Nephron progenitor cell (in vitro differentiated cells): Measurements from ENCODE around the gene ATP2B3.

Experiments used
- DNase-seq: peaks from one replicate; pipeline ENCODE4 v3.0.0; 2021
- H3K27ac Mint-ChIP-seq: 2 replicates; pipeline ENCODE4 v1.8.0; 2021; ENCODE audit warnings: mild to moderate bottlenecking, moderate library complexity, mixed read lengths
- H3K27me3 Mint-ChIP-seq: 2 replicates; pipeline ENCODE4 v1.8.0; 2021; ENCODE audit warnings: mild to moderate bottlenecking, low read depth, mixed read lengths; ENCODE audit not compliant: poor library complexity
- H3K36me3 Mint-ChIP-seq: 2 replicates; pipeline ENCODE4 v1.8.0; 2021; ENCODE audit warnings: low read depth, mixed read lengths
- H3K4me1 Mint-ChIP-seq: 2 replicates; pipeline ENCODE4 v1.8.0; 2021; ENCODE audit warnings: mixed read lengths
- H3K4me3 Mint-ChIP-seq: 2 replicates; pipeline ENCODE4 v1.8.0; 2021; ENCODE audit warnings: mild to moderate bottlenecking, moderate library complexity, mixed read lengths
- H3K9me3 Mint-ChIP-seq: 2 replicates; pipeline ENCODE4 v1.8.0; 2021; ENCODE audit warnings: mild to moderate bottlenecking, moderate library complexity, mixed read lengths
- TF ChIP-seq, protein P1 (sequence below): fragments of 200-600 bp; sonication (generic); IDR thresholded peaks from 2 replicates; pipeline ENCODE4 v1.5.0; 2021; ENCODE audit warnings: antibody characterized with exemption

The ATP2B3 gene

DNA sequence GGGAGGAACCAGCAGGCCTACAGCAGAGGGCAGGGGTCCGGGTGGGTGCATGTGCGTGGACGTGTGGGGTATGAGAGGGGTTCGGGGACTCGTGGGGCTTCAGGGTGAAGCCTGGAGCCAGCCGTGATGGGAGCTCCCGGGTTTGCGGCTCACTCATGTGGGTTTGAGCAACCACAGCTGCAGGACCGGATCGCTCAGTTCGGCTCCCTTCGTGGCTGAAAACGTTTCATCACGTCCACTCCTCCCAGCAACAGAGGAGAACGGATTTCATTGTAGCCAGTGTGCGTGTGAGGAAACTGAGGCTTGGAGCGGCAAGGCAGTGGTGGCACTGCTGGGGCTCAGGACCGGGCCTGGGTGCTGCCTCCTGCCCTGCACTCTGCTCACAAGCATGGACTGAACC lies 12.1 kb upstream of the ATP2B3 start:
- TF ChIP-seq, protein P1, sequence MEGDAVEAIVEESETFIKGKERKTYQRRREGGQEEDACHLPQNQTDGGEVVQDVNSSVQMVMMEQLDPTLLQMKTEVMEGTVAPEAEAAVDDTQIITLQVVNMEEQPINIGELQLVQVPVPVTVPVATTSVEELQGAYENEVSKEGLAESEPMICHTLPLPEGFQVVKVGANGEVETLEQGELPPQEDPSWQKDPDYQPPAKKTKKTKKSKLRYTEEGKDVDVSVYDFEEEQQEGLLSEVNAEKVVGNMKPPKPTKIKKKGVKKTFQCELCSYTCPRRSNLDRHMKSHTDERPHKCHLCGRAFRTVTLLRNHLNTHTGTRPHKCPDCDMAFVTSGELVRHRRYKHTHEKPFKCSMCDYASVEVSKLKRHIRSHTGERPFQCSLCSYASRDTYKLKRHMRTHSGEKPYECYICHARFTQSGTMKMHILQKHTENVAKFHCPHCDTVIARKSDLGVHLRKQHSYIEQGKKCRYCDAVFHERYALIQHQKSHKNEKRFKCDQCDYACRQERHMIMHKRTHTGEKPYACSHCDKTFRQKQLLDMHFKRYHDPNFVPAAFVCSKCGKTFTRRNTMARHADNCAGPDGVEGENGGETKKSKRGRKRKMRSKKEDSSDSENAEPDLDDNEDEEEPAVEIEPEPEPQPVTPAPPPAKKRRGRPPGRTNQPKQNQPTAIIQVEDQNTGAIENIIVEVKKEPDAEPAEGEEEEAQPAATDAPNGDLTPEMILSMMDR = no peak
- Mint-ChIP-seq H3K9me3 (peaks cover 25% of the 10 kb centered on the region), H3K4me1 (peaks cover 9% of the 10 kb centered on the region), H3K36me3 (no peaks in the 10 kb centered on the region), H3K27ac (no peak overlapping the region), H3K27me3 (no peaks in the 10 kb centered on the region), H3K4me3 (no peak overlapping the region)
- DNase-seq = no peak

DNA sequence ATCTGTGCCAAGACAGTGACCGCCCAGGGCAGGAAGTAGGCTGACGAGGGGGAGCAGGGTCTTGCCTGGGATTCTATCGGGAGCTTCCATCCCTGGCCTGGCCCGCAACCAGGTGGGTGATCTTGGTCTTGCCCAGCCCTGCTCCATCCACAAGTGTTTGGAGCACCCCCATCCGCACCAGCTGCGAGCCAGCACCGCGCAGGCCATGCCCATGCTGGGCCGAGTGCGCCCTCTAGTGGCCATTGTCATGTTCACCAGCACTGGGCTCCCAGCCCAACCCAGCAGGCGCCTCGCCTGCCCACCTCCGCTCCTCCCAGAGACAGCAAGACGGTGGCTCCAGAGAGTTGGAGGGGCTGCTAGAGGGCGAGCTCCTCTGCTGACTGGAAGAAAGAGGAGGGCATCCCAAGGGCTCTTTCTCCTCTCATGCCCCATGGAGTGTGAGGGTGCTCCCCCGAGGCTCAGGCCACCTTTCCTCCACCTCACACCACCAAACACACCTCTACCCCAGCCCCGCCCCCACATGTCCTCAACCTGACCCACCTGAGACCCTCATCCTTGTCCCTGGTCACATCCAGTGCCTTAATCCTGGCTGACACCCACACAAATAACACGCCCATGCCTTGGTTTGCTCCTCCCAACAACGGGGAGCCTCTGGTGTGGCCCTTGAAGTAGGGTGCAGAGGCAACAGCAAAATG lies 9.8 kb upstream of the ATP2B3 start:
- Mint-ChIP-seq H3K36me3 (no peaks in the 10 kb centered on the region), H3K4me1 (no peaks in the 10 kb centered on the region), H3K4me3 (no peak overlapping the region), H3K9me3 (peaks cover 30% of the 10 kb centered on the region), H3K27me3 (no peaks in the 10 kb centered on the region), H3K27ac (no peak overlapping the region)
- DNase-seq = peak; percentile 87
- TF ChIP-seq, protein P1 = peak; percentile 70

- peaks cover 31% of the 10 kb centered on the region for H3K9me3 Mint-ChIP-seq
- no peak overlapping the region for H3K27ac Mint-ChIP-seq
- no peak overlapping the region for H3K4me3 Mint-ChIP-seq
- peaks cover 3% of the 10 kb centered on the region for H3K27me3 Mint-ChIP-seq
- H3K4me1 Mint-ChIP-seq = no peaks in the 10 kb centered on the region
- no peaks in the 10 kb centered on the region for H3K36me3 Mint-ChIP-seq
- TF ChIP-seq, protein P1 = no peak
- DNase-seq = no peak
Measured at GRCh38 chrX:153509592-153509991, 7.8 kb upstream of the ATP2B3 start.

DNA sequence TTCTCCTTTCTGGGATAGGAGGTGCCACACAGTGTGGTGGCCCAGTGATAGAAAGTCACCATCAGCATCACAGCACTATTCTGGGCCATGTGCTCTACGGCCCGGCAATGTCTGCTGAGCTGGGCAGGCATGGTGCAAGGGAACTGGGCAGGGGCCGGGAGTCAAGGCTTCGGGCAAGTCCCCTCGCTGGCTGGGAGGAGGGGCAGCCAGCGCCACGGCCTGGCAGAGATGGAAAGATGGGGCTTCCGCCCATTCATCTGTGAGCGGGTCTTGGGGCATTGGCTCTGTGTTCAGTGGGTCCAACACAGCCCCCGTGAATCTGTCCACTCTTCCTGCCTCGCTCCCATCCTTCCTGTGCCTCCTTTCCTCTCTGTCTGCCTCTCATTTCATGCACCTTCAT lies 7.1 kb upstream of the ATP2B3 start:
- TF ChIP-seq, protein P1 = no peak
- peaks cover 37% of the 10 kb centered on the region for H3K9me3 Mint-ChIP-seq
- no peak overlapping the region for H3K27ac Mint-ChIP-seq
- no peaks in the 10 kb centered on the region for H3K4me1 Mint-ChIP-seq
- no peaks in the 10 kb centered on the region for H3K36me3 Mint-ChIP-seq
- H3K27me3 Mint-ChIP-seq = peaks cover 10% of the 10 kb centered on the region
- no peak overlapping the region for H3K4me3 Mint-ChIP-seq
- no peak for DNase-seq

DNA sequence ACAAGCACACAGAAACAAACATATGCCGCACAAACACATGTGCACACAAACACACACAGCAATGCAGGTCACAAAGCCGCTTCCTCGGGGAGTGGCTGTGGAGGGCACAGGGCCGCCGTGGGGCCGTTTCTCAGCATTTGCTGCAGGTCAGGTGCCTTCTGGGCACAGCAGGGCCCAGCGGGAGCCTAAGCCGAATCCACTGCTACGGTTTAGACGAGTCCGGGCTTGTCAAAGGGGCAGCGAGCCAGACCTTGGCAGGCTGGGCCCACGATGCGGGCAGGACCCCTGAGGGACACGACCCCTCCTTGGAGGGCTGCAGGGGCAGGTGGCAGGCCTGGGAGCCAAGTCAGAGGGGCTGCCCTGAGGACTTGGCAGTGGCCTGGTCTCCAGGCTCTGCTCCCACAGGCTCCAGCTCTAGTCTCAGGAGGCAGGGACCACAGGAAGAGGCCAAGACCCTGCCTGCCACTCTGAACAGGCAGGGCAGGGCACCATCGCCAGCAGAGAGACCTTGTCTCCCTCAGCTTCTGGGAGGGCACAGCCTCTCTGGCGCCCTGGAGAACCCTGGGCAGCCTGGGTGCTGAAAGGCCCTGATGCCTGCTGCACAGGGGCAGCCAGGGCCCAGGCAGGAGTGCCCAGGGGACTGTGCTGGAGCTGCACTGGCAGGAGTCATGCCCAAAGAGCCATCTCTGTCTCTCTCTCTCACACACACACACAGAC lies 5.5 kb upstream of the ATP2B3 start:
- peaks cover 43% of the 10 kb centered on the region for H3K9me3 Mint-ChIP-seq
- peaks cover 26% of the 10 kb centered on the region for H3K27me3 Mint-ChIP-seq
- TF ChIP-seq, protein P1 = no peak
- H3K36me3 Mint-ChIP-seq = no peaks in the 10 kb centered on the region
- H3K4me1 Mint-ChIP-seq = no peaks in the 10 kb centered on the region
- DNase-seq = no peak
- no peak overlapping the region for H3K4me3 Mint-ChIP-seq
- H3K27ac Mint-ChIP-seq = no peak overlapping the region

DNA sequence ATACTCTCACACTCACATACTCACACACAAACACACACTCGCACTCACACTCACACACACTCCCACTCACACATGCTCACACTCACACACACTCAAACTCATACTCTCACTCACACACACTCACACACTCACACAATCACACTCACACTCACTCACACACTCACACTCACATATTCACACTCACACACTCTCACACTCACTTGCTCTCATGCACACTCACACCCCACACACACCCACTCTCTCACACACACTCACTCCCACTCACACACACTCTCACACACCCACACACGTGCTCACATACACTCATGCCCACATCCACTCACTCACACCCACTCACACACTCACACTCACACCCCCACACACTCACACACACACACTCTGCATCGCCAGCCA lies 4.9 kb upstream of the ATP2B3 start:
- H3K27ac Mint-ChIP-seq = no peak overlapping the region
- TF ChIP-seq, protein P1 = no peak
- H3K4me1 Mint-ChIP-seq = no peaks in the 10 kb centered on the region
- peaks cover 29% of the 10 kb centered on the region for H3K27me3 Mint-ChIP-seq
- DNase-seq = no peak
- no peaks in the 10 kb centered on the region for H3K36me3 Mint-ChIP-seq
- H3K9me3 Mint-ChIP-seq = peaks cover 44% of the 10 kb centered on the region
- H3K4me3 Mint-ChIP-seq = no peak overlapping the region
